AG04450 (cell line): ENCODE measurements around the gene ABCC2. TPM values are rescaled to one million over a fixed set of nuclear protein-coding genes. Genes with fewer than 3 reads are reported as not detected.
"Not testable (repeated sequence)": the region's sequence is repeated elsewhere in the genome, so short reads cannot be mapped to it uniquely, and the experiment has no call there.

Experiments
- CTCF ChIA-PET: fragments of 300-600, 350-600 bp; formaldehyde crosslinking; extraction: SDS; loops from one replicate; lab custom pipeline; 2022; ENCODE audit warnings: antibody characterized with exemption, inconsistent platforms; lab: Charles Lee
- POLR2A ChIA-PET: fragments of 350-600 bp; formaldehyde crosslinking; extraction: SDS; loops from one replicate; lab custom pipeline; 2021; ENCODE audit warnings: antibody characterized with exemption, inconsistent platforms; lab: Yijun Ruan, JAX
- DNase-seq: peaks from one replicate; pipeline ENCODE4 v3.0.0-alpha.2; 2011; ENCODE audit warnings: low read depth, low spot score
- H3K27ac ChIP-seq: one replicate; pipeline ENCODE4 v1.5.1; 2012; ENCODE audit warnings: low read depth, low read length, control low read depth
- H3K27me3 ChIP-seq: one replicate; pipeline ENCODE4 v1.6.0; 2012; ENCODE audit warnings: low read length; ENCODE audit not compliant: control insufficient read depth, insufficient read depth
- H3K4me3 ChIP-seq: 2 replicates; pipeline ENCODE4 v1.5.1; 2011; ENCODE audit warnings: mild to moderate bottlenecking, low read depth, low read length, control low read depth
- H3K9me3 ChIP-seq: 2 replicates; pipeline ENCODE4 v1.5.1; 2012; ENCODE audit warnings: low read length; ENCODE audit not compliant: control insufficient read depth, insufficient read depth
- polyA minus RNA-seq: library from RNA; depleted of rRNA, polyadenylated mRNA; stranded (reverse); fragments of >200 nt; gene quantifications from 2 replicates; pipeline ENCODE4 v1.2.3, GENCODE V29; 2011; rRNA and poly(A)+ RNA removed
- polyA plus RNA-seq: library from polyadenylated mRNA; depleted of rRNA; stranded (reverse); fragments of >200 nt; gene quantifications from 2 replicates; pipeline ENCODE4 v1.2.3, GENCODE V29; 2011; rRNA removed
- TF ChIP-seq, protein P1 (sequence below): IDR thresholded peaks from 2 replicates; pipeline ENCODE4 v1.5.1; 2011; ENCODE audit warnings: low read depth, low read length, control low read depth, inconsistent platforms

ABCC2 gene
- polyA plus RNA-seq, result 0.29 and 1.2 TPM in 2 replicates
- 0.46 and 0.65 TPM in 2 replicates for polyA minus RNA-seq

DNA sequence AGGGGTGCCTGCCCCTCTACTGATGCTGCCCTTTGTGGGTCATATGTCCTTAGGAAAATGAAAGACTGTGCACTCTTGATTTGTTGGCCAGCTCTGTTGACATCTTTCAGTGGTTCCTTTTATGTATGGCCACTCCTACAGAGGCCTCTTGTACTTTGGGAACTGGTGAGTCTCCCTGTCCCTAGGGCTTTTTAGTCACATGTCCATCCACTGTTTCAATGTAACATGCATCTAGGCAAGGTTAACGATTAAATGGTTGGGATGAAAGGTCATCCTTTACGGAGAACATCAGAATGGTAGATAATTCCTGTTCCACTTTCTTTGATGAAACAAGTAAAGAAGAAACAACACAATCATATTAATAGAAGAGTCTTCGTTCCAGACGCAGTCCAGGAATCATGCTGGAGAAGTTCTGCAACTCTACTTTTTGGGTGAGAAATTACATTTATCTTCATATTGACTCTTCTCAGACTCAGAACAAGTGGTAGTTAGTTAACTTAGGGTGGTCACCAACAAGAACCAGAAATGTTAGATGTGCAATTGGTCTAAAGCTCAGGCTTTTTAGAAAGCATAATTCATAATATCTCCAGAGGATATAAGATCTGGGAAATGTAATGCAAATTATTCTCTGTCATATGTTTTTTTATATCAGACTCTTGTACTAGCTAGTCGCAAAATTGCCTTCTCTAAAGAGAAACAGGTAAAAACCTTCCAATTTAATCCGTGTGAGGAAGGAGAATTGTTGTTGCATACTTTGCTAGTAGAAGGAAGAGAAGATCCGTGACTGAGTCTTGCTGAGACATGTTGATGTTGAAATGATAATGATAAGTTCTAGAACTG, at the start of gene ABCC2:
Gene ABCC2, plus strand, starts transcription at position 194 of the 840 bp plus-strand sequence. Its CDS starts 205 bp downstream, at position 399.
- Histone ChIP-seq H3K27ac (peak within 1 kb of the TSS; percentile 79), H3K9me3 (no peaks in the 10 kb centered on the region), H3K27me3 (no peaks in the 10 kb centered on the region), H3K4me3 (no peak within 1 kb of the TSS)
- POLR2A ChIA-PET, result no interaction called here
- DNase-seq, result no peak
- CTCF ChIA-PET, result interaction anchor here (1.0 kb wide), 1 partner anchor 66 kb away, joined by 3 read pairs; no protein-coding TSS in a partner anchor
- TF ChIP-seq, protein P1, sequence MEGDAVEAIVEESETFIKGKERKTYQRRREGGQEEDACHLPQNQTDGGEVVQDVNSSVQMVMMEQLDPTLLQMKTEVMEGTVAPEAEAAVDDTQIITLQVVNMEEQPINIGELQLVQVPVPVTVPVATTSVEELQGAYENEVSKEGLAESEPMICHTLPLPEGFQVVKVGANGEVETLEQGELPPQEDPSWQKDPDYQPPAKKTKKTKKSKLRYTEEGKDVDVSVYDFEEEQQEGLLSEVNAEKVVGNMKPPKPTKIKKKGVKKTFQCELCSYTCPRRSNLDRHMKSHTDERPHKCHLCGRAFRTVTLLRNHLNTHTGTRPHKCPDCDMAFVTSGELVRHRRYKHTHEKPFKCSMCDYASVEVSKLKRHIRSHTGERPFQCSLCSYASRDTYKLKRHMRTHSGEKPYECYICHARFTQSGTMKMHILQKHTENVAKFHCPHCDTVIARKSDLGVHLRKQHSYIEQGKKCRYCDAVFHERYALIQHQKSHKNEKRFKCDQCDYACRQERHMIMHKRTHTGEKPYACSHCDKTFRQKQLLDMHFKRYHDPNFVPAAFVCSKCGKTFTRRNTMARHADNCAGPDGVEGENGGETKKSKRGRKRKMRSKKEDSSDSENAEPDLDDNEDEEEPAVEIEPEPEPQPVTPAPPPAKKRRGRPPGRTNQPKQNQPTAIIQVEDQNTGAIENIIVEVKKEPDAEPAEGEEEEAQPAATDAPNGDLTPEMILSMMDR, result no peak

DNA sequence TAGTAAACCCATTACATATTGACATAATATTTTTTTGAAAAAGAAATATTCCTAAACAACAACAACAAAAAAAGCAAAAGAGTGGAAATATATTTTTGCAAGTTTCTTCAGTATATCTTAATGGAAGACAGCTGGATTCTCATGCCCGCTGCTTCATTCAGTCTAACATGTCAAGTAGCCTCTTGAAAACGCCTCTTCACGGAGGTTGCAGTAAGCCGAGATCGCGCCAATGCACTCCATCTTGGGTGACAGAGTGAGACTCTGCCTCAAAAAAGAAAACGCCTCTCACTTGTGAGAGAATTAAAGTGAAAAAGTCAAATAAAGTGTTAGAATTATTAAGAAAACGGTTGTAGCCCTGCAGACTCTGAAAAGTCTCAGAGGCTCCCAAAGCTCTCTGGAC, 49.1 kb upstream of the ABCC2 start:
- Histone ChIP-seq H3K27ac (peak overlapping the region; percentile 21), H3K27me3 (no peaks in the 10 kb centered on the region), H3K4me3 (peak overlapping the region; percentile 45), H3K9me3 (no peaks in the 10 kb centered on the region; the same call in 1 of the 2 replicates)
- ChIA-PET POLR2A (interaction anchor here (0.5 to 1.8 kb wide), 4 partner anchors 40 to 289 kb away, joined by 3 to 14 read pairs (median 6); partner anchors contain the start of gene SLC25A28), CTCF (interaction anchor here (0.5 to 3.4 kb wide), 4 partner anchors 10 to 112 kb away, joined by 3 to 20 read pairs (median 6); no protein-coding TSS in a partner anchor)
- TF ChIP-seq, protein P1, result no peak
- no peak for DNase-seq

DNA sequence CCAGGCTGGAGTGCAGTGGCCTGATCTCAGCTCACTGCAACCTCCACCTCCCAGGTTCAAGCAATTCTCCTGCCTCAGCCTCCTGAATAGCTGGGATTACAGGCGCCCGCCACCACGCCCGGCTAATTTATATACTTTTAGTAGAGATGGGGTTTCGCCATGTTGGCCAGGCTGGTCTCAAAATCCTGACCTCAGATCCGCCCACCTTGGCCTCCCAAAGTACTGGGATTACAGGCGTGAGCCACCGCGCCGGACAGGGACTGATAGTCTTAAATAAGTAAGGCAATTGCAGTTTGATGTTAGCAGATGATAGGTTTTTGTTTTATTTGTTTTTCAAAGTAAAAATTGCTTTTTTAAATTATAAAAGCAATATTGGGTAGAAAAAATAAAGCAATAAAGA, 48.3 kb upstream of the ABCC2 start:
- H3K27ac ChIP-seq, DNase-seq, H3K27me3 ChIP-seq, H3K9me3 ChIP-seq, POLR2A ChIA-PET, H3K4me3 ChIP-seq: not testable (repeated sequence)
- CTCF ChIA-PET, result interaction anchor here (0.6 to 3.4 kb wide), 3 partner anchors 9 to 177 kb away, joined by 3 to 20 read pairs (median 5); no protein-coding TSS in a partner anchor

- Histone ChIP-seq H3K27ac (no peak overlapping the region), H3K4me3 (no peak overlapping the region), H3K27me3 (no peaks in the 10 kb centered on the region), H3K9me3 (peaks cover 2% of the 10 kb centered on the region; the same call in 1 of the 2 replicates)
- ChIA-PET POLR2A (no interaction called here), CTCF (interaction anchor here (0.7 to 6.5 kb wide), 4 partner anchors 8 to 111 kb away, joined by 3 to 28 read pairs (median 4); partner anchors contain the start of genes COX15 and CUTC)
- DNase-seq, result no peak
- TF ChIP-seq, protein P1, result no peak
Measured at GRCh38 chr10:99740260-99740659, 42.2 kb upstream of the ABCC2 start.

GRCh38 chr10:99740933-99741559, 41.4 kb upstream of the ABCC2 start:
- H3K9me3 ChIP-seq, result peaks cover 2% of the 10 kb centered on the region; the same call in 1 of the 2 replicates
- no peak for DNase-seq
- H3K4me3 ChIP-seq, result no peak overlapping the region
- TF ChIP-seq, protein P1, result no peak
- H3K27ac ChIP-seq, result no peak overlapping the region
- no peaks in the 10 kb centered on the region for H3K27me3 ChIP-seq
- ChIA-PET CTCF (interaction anchor here (1.1 to 6.5 kb wide), 3 partner anchors 9 to 305 kb away, joined by 4 to 28 read pairs (median 5); partner anchors contain the start of genes COX15 and CUTC), POLR2A (no interaction called here)
